ENCODE measurements around the gene DCAF4. TPM values are rescaled to one million over a fixed set of nuclear protein-coding genes. Genes with fewer than 3 reads are reported as not detected.

DCAF4 gene
- total RNA-seq, 6 experiments from 2014 or later = 5.8 to 13.6 (median 10.5) TPM

GRCh38 chr14:72888636-72889201, 37.5 kb upstream of the DCAF4 start:
- no peaks in the 10 kb centered on the region for H3K9me3 ChIP-seq
- no peak overlapping the region for H3K27ac ChIP-seq
- H3K36me3 ChIP-seq = no peaks in the 10 kb centered on the region
- 55% methylated on average over 1 of the region's 2 CpGs for WGBS (ENCODE audit: insufficient coverage, low coverage, low lambda C conversion rate, missing lambda C conversion rate)
- intact Hi-C loops (cut with DNase I) = no loop called here
- H3K27me3 ChIP-seq = no peaks in the 10 kb centered on the region
- peaks cover 0 to 8% (median 0%) of the 10 kb centered on the region in 4 donors for H3K4me1 ChIP-seq
- no peak for TF ChIP-seq CTCF (IDR thresholded peaks at IDR 0.05)
- TF ChIP-seq POLR2A (IDR thresholded peaks at IDR 0.05) = no peak
- ATAC-seq = no peak
- DNase-seq = no peak
- no peak overlapping the region for H3K4me3 ChIP-seq

- Histone ChIP-seq H3K4me3 (no peak overlapping the region), H3K9me3 (no peaks in the 10 kb centered on the region), H3K27me3 (no peaks in the 10 kb centered on the region), H3K27ac (no peak overlapping the region), H3K4me1 (peaks cover 0 to 8% (median 0%) of the 10 kb centered on the region in 4 donors), H3K36me3 (no peaks in the 10 kb centered on the region)
- ATAC-seq (no peak), DNase-seq (no peak)
- WGBS (ENCODE audit: insufficient coverage, low coverage, low lambda C conversion rate, missing lambda C conversion rate) = 72% methylated on average over 5 of the region's 5 CpGs
- TF ChIP-seq POLR2A (IDR thresholded peaks at IDR 0.05) = no peak
- no peak for TF ChIP-seq CTCF (IDR thresholded peaks at IDR 0.05)
- intact Hi-C loops (cut with DNase I) = no loop called here
These were observed 36.9 kb upstream of the DCAF4 start for GRCh38 chr14:72889366-72889765.

GRCh38 chr14:72891666-72892102, 34.6 kb upstream of the DCAF4 start:
- Histone ChIP-seq H3K27ac (no peak overlapping the region), H3K27me3 (no peaks in the 10 kb centered on the region), H3K36me3 (no peaks in the 10 kb centered on the region), H3K4me3 (peak overlapping the region; percentile 55 to 93 (median 78)), H3K4me1 (peaks cover 0 to 16% (median 0%) of the 10 kb centered on the region in 4 donors), H3K9me3 (no peaks in the 10 kb centered on the region)
- intact Hi-C loops (cut with DNase I) = no loop called here
- TF ChIP-seq CTCF (IDR thresholded peaks at IDR 0.05) (no peak), POLR2A (IDR thresholded peaks at IDR 0.05) (no peak)
- ATAC-seq (no peak), DNase-seq (no peak)
- WGBS (ENCODE audit: insufficient coverage, low coverage, low lambda C conversion rate, missing lambda C conversion rate) = 4% methylated on average over 13 of the region's 14 CpGs

GRCh38 chr14:72892103-72892878, 34.0 kb upstream of the DCAF4 start:
- Histone ChIP-seq H3K4me1 (peaks cover 0 to 16% (median 0%) of the 10 kb centered on the region in 4 donors), H3K4me3 (peak overlapping the region; percentile 55 to 93 (median 78)), H3K36me3 (no peaks in the 10 kb centered on the region), H3K9me3 (no peaks in the 10 kb centered on the region), H3K27ac (no peak overlapping the region), H3K27me3 (no peaks in the 10 kb centered on the region)
- DNase-seq (peak in 2 of 3 donors; percentile 31 to 56), ATAC-seq (no peak)
- intact Hi-C loops (cut with DNase I) = no loop called here
- TF ChIP-seq POLR2A (IDR thresholded peaks at IDR 0.05) (no peak), CTCF (IDR thresholded peaks at IDR 0.05) (no peak)
- WGBS (ENCODE audit: insufficient coverage, low coverage, low lambda C conversion rate, missing lambda C conversion rate) = under 1% methylated on average over 24 of the region's 47 CpGs
